ENCODE results near the gene KCNG2.
"Not testable (repeated sequence)": the region's sequence is repeated elsewhere in the genome, so short reads cannot be mapped to it uniquely, and the experiment has no call there.

The KCNG2 gene

GRCh38 chr18:79875531-79875919 is 77.8 kb downstream of the KCNG2 start:
- Histone ChIP-seq H3K4me2 (ENCODE audit: low read length) (no peak overlapping the region), H3K27ac (ENCODE audit: low read length) (no peak overlapping the region), H3K4me1 (ENCODE audit: low read length) (no peaks in the 10 kb centered on the region), H3K27me3 (ENCODE audit: low read depth, low read length) (no peaks in the 10 kb centered on the region), H4K20me1 (ENCODE audit: insufficient read depth, low read length) (no peaks in the 10 kb centered on the region), H3K79me2 (ENCODE audit: low read length) (no peaks in the 10 kb centered on the region), H3K9me3 (ENCODE audit: insufficient read depth, low read length) (no peaks in the 10 kb centered on the region), H3K9ac (ENCODE audit: low read length) (no peak overlapping the region), H2AFZ (ENCODE audit: low read depth, low read length) (no peak overlapping the region), H3K36me3 (replicated peaks; ENCODE audit: low read depth, low read length) (no peaks in the 10 kb centered on the region), H3K4me3 (ENCODE audit: low read length) (no peak overlapping the region)
- TF ChIP-seq CTCF (IDR thresholded peaks at IDR 0.05; ENCODE audit: low read depth, low read length) (no peak), EZH2phosphoT487 (IDR thresholded peaks at IDR 0.05; ENCODE audit: low read depth) (no peak)

DNA sequence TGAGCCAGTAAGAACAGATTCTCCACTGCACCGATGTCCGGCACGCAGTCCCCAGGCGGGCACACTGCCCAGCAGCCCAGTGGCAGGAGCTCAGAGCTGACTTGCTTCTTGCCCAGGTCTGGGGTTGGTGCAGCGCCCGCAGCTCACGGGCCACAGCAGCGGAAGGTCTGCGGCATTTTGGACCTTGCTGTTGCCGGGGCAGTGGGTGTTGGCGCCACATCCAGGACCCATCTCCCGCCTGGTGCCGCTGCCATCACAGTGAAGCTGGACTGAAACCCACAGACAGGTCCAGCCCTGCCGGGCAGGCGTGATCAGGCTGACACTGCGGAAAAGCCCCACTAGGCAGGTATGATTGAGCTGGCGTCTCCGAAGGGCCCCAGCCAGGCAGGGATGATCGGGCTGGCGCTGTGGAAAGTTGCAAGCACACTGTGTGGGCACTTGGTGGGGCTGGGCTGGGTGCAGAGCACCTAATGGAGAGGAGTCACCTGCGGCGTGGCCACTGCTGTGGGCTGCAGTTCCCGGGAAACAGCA is 78.3 kb downstream of the KCNG2 start:
- Histone ChIP-seq H3K9ac (ENCODE audit: low read length) (no peak overlapping the region), H3K4me1 (ENCODE audit: low read length) (no peaks in the 10 kb centered on the region), H3K9me3 (ENCODE audit: insufficient read depth, low read length) (no peaks in the 10 kb centered on the region), H3K4me3 (ENCODE audit: low read length) (no peak overlapping the region), H3K27ac (ENCODE audit: low read length) (no peak overlapping the region), H3K79me2 (ENCODE audit: low read length) (no peaks in the 10 kb centered on the region), H4K20me1 (ENCODE audit: insufficient read depth, low read length) (no peaks in the 10 kb centered on the region), H2AFZ (ENCODE audit: low read depth, low read length) (no peak overlapping the region), H3K4me2 (ENCODE audit: low read length) (no peak overlapping the region), H3K27me3 (ENCODE audit: low read depth, low read length) (no peaks in the 10 kb centered on the region), H3K36me3 (replicated peaks; ENCODE audit: low read depth, low read length) (no peaks in the 10 kb centered on the region)
- TF ChIP-seq EZH2phosphoT487 (IDR thresholded peaks at IDR 0.05; ENCODE audit: low read depth) (no peak), CTCF (IDR thresholded peaks at IDR 0.05; ENCODE audit: low read depth, low read length) (no peak)

DNA sequence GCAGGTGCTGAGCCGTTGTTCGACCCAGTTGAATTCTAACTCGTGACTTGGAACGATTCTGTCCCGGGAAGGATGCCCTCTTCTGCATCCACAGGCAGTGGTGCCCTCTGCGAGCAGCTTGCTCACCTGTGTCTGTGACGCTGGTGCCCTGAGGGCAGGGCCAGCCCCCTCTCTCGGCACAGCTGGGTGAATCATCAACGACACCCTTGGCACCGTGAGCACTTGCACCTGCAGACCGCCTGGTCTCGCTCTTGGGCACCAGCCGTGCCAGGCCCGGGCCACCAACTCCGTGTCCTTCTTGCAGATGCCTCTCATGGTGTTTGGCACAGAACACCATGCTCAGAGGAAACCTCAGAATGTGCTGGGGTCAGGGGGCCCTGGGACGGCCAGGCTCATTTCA is 78.8 kb downstream of the KCNG2 start:
- no peaks in the 10 kb centered on the region for H3K79me2 ChIP-seq (ENCODE audit: low read length)
- no peaks in the 10 kb centered on the region for H3K27me3 ChIP-seq (ENCODE audit: low read depth, low read length)
- H2AFZ ChIP-seq (ENCODE audit: low read depth, low read length): no peak overlapping the region
- H3K4me3 ChIP-seq (ENCODE audit: low read length): no peak overlapping the region
- H3K9me3 ChIP-seq (ENCODE audit: insufficient read depth, low read length): no peaks in the 10 kb centered on the region
- no peak overlapping the region for H3K4me2 ChIP-seq (ENCODE audit: low read length)
- no peaks in the 10 kb centered on the region for H4K20me1 ChIP-seq (ENCODE audit: insufficient read depth, low read length)
- no peak for TF ChIP-seq CTCF (IDR thresholded peaks at IDR 0.05; ENCODE audit: low read depth, low read length)
- TF ChIP-seq EZH2phosphoT487 (IDR thresholded peaks at IDR 0.05; ENCODE audit: low read depth): no peak
- H3K27ac ChIP-seq (ENCODE audit: low read length): no peak overlapping the region
- no peaks in the 10 kb centered on the region for H3K4me1 ChIP-seq (ENCODE audit: low read length)
- H3K36me3 ChIP-seq (replicated peaks; ENCODE audit: low read depth, low read length): no peaks in the 10 kb centered on the region
- no peak overlapping the region for H3K9ac ChIP-seq (ENCODE audit: low read length)

DNA sequence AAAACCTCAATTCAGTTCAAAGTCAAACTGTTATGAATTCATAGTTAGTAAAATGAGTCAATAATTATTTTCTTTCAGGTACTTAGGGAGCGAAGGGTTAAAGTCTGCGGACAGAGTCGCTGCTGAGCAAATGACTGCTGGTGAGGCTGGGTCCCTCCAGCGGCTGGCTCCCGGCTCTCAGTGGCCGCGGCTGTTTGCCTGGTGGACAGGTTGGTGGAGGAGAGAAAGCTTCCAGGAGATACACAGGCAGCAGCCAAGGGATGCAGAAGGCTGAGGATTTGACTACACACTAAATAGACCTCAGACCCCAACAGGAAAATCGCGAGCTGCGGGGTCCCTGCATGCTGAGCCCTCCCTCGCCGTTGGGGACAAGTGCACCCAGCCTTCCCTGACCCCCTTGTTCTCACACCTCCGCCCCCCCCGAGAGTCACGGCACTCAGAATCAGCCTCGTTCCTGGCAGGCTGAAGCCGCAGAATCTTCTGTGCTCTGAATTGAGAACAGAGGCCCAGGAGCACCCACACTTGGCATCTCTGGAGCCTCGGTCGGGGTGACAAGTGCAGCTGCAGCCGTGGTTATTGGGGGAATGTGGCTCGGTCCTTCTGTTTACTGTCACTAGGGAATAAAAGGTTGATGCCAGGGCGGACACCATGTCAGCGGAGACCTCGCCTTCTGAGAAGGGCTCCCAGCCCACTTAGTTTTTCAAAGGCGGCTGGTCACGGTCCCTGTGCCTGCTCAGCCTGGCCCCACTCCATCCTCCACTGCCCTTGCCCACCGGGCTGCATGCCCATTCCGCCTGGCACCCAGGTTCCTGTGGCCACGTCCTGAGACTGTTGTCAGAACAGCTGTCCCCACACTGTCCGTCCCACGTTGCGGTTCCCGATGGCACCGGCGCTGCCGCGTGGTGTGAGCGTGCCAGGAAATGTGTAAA is 79.7 kb downstream of the KCNG2 start:
- H3K4me1 ChIP-seq (ENCODE audit: low read length): no peaks in the 10 kb centered on the region
- no peak overlapping the region for H3K27ac ChIP-seq (ENCODE audit: low read length)
- no peak overlapping the region for H2AFZ ChIP-seq (ENCODE audit: low read depth, low read length)
- no peaks in the 10 kb centered on the region for H3K79me2 ChIP-seq (ENCODE audit: low read length)
- H3K4me2 ChIP-seq (ENCODE audit: low read length): no peak overlapping the region
- TF ChIP-seq CTCF (IDR thresholded peaks at IDR 0.05; ENCODE audit: low read depth, low read length): no peak
- no peak for TF ChIP-seq EZH2phosphoT487 (IDR thresholded peaks at IDR 0.05; ENCODE audit: low read depth)
- no peaks in the 10 kb centered on the region for H3K9me3 ChIP-seq (ENCODE audit: insufficient read depth, low read length)
- H3K27me3 ChIP-seq (ENCODE audit: low read depth, low read length): no peaks in the 10 kb centered on the region
- no peak overlapping the region for H3K4me3 ChIP-seq (ENCODE audit: low read length)
- no peaks in the 10 kb centered on the region for H4K20me1 ChIP-seq (ENCODE audit: insufficient read depth, low read length)
- H3K9ac ChIP-seq (ENCODE audit: low read length): no peak overlapping the region
- H3K36me3 ChIP-seq (replicated peaks; ENCODE audit: low read depth, low read length): no peaks in the 10 kb centered on the region

DNA sequence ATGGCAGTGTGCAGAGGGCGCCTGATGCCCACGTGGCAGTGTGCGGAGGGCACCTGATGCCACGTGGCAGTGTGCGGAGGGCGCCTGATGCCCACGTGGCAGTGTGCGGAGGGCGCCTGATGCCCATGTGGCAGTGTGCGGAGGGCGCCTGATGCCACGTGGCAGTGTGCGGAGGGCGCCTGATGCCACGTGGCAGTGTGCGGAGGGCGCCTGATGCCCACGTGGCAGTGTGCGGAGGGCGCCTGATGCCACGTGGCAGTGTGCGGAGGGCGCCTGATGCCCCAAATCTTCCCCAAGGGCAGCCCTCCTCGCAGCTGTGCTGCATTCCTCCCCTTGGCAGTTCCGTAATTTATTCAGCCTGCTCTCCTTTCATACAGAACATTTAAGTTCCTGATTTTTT is 80.5 kb downstream of the KCNG2 start:
- not testable (repeated sequence) for H3K36me3 ChIP-seq (replicated peaks; ENCODE audit: low read depth, low read length); H3K4me1 ChIP-seq (ENCODE audit: low read length); H3K27ac ChIP-seq (ENCODE audit: low read length); H3K27me3 ChIP-seq (ENCODE audit: low read depth, low read length); H3K79me2 ChIP-seq (ENCODE audit: low read length); H2AFZ ChIP-seq (ENCODE audit: low read depth, low read length); H3K4me3 ChIP-seq (ENCODE audit: low read length); H4K20me1 ChIP-seq (ENCODE audit: insufficient read depth, low read length); H3K9ac ChIP-seq (ENCODE audit: low read length); H3K9me3 ChIP-seq (ENCODE audit: insufficient read depth, low read length); H3K4me2 ChIP-seq (ENCODE audit: low read length)
